ENCODE data around the gene FLNC. TPM values are rescaled to one million over a fixed set of nuclear protein-coding genes. Genes with fewer than 3 reads are reported as not detected.

Gene FLNC
- polyA plus RNA-seq, 1 donor from 2014 or later, result 0.36 TPM

DNA sequence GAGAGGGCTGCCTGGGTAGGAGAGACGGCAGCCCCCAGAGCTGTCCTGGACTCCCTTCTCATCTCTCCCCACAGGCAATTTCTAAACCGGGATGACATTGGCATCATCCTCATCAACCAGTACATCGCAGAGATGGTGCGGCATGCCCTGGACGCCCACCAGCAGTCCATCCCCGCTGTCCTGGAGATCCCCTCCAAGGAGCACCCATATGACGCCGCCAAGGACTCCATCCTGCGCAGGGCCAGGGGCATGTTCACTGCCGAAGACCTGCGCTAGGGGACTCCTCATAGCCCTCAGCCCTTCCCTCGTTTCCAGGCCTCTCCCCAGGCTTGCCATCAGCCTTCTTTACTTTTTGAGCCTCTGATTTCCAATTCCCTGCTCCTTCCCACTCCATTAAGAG, 35.1 kb downstream of the FLNC start:
- H3K27me3 ChIP-seq (ENCODE audit: insufficient read depth, low read depth, low read length), result peaks cover 23% of the 10 kb centered on the region
- H3K9ac ChIP-seq (ENCODE audit: low read length), result no peak overlapping the region
- H2AFZ ChIP-seq (ENCODE audit: low read depth, low read length), result no peak overlapping the region
- no peak overlapping the region for H3K27ac ChIP-seq (ENCODE audit: low read length)
- no peaks in the 10 kb centered on the region for H3K36me3 ChIP-seq (ENCODE audit: insufficient read depth, low read length)
- no peaks in the 10 kb centered on the region for H4K20me1 ChIP-seq (ENCODE audit: insufficient read depth)
- no peaks in the 10 kb centered on the region for H3F3A ChIP-seq (ENCODE audit: insufficient read depth, low read length, poor library complexity, severe bottlenecking)
- no peak overlapping the region for H3K4me2 ChIP-seq (ENCODE audit: low read length)
- TF ChIP-seq MXI1 (conservative IDR thresholded peaks at IDR 0.05; ENCODE audit: poor library complexity, severe bottlenecking) (no peak), RAD21 (conservative IDR thresholded peaks at IDR 0.05) (no peak), POLR2AphosphoS5 (IDR thresholded peaks at IDR 0.05) (no peak), EP300 (conservative IDR thresholded peaks at IDR 0.05; ENCODE audit: poor library complexity, severe bottlenecking) (no peak), TAF1 (IDR thresholded peaks at IDR 0.05; ENCODE audit: low read depth) (no peak), EZH2 (IDR thresholded peaks at IDR 0.05; ENCODE audit: borderline replicate concordance, insufficient read depth, low read length, poor library complexity, severe bottlenecking) (no peak), SMC3 (conservative IDR thresholded peaks at IDR 0.05; ENCODE audit: poor library complexity) (no peak)
- TF ChIP-seq, protein P1, sequence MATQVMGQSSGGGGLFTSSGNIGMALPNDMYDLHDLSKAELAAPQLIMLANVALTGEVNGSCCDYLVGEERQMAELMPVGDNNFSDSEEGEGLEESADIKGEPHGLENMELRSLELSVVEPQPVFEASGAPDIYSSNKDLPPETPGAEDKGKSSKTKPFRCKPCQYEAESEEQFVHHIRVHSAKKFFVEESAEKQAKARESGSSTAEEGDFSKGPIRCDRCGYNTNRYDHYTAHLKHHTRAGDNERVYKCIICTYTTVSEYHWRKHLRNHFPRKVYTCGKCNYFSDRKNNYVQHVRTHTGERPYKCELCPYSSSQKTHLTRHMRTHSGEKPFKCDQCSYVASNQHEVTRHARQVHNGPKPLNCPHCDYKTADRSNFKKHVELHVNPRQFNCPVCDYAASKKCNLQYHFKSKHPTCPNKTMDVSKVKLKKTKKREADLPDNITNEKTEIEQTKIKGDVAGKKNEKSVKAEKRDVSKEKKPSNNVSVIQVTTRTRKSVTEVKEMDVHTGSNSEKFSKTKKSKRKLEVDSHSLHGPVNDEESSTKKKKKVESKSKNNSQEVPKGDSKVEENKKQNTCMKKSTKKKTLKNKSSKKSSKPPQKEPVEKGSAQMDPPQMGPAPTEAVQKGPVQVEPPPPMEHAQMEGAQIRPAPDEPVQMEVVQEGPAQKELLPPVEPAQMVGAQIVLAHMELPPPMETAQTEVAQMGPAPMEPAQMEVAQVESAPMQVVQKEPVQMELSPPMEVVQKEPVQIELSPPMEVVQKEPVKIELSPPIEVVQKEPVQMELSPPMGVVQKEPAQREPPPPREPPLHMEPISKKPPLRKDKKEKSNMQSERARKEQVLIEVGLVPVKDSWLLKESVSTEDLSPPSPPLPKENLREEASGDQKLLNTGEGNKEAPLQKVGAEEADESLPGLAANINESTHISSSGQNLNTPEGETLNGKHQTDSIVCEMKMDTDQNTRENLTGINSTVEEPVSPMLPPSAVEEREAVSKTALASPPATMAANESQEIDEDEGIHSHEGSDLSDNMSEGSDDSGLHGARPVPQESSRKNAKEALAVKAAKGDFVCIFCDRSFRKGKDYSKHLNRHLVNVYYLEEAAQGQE (IDR thresholded peaks at IDR 0.05; ENCODE audit: borderline replicate concordance), result no peak
- TF ChIP-seq, protein P2, sequence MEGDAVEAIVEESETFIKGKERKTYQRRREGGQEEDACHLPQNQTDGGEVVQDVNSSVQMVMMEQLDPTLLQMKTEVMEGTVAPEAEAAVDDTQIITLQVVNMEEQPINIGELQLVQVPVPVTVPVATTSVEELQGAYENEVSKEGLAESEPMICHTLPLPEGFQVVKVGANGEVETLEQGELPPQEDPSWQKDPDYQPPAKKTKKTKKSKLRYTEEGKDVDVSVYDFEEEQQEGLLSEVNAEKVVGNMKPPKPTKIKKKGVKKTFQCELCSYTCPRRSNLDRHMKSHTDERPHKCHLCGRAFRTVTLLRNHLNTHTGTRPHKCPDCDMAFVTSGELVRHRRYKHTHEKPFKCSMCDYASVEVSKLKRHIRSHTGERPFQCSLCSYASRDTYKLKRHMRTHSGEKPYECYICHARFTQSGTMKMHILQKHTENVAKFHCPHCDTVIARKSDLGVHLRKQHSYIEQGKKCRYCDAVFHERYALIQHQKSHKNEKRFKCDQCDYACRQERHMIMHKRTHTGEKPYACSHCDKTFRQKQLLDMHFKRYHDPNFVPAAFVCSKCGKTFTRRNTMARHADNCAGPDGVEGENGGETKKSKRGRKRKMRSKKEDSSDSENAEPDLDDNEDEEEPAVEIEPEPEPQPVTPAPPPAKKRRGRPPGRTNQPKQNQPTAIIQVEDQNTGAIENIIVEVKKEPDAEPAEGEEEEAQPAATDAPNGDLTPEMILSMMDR (IDR thresholded peaks at IDR 0.05; ENCODE audit: poor library complexity, severe bottlenecking), result no peak
- H3K9me2 ChIP-seq (ENCODE audit: insufficient read depth, low read length), result no peaks in the 10 kb centered on the region
- H3K79me2 ChIP-seq (replicated peaks; ENCODE audit: insufficient read depth, low read length), result peaks cover 11% of the 10 kb centered on the region
- H3K9me3 ChIP-seq (ENCODE audit: low read length), result no peaks in the 10 kb centered on the region
- no peak overlapping the region for H3K4me3 ChIP-seq (ENCODE audit: low read length)

DNA sequence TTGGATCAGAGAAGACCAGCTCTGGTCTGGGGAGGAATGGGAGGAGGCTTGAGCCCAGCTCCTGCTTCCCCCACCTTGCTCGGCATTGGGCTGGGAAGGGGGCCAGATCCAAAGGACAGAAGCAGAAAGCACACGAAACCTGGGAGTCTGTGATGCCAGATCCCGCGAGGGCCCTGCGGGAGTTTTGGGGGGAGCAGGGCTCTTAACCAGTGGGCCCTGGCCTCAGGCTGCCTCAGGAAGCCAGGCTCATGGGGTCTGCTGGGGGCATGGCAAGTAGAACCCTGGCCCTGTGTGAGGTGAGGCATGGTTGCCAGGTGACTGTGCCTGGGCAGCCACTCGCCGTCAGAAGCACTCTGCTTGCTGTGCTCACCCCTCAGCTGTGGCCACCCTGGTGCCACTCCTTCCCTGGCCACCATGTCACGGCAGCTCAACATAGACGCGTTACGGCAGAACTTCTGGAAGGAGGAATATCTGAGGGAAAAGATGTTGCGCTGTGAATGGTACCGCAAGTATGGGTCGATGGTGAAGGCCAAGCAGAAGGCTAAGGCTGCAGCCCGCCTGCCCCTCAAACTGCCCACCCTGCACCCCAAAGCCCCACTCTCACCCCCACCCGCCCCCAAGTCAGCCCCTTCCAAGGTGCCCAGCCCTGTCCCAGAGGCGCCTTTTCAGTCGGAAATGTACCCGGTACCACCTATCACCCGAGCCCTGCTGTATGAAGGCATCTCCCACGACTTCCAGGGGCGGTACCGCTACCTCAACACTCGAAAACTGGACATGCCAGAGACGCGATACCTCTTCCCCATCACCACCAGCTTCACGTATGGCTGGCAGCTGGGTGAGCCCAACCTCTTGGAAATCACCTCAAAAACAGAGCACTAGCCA, 36.0 kb downstream of the FLNC start:
- Histone ChIP-seq H3K9ac (ENCODE audit: low read length) (no peak overlapping the region), H3K9me2 (ENCODE audit: insufficient read depth, low read length) (no peaks in the 10 kb centered on the region), H3K79me2 (replicated peaks; ENCODE audit: insufficient read depth, low read length) (peaks cover 11% of the 10 kb centered on the region), H3K4me3 (ENCODE audit: low read length) (no peak overlapping the region), H3K27me3 (ENCODE audit: insufficient read depth, low read depth, low read length) (peaks cover 27% of the 10 kb centered on the region), H4K20me1 (ENCODE audit: insufficient read depth) (no peaks in the 10 kb centered on the region), H2AFZ (ENCODE audit: low read depth, low read length) (no peak overlapping the region), H3K9me3 (ENCODE audit: low read length) (no peaks in the 10 kb centered on the region), H3K27ac (ENCODE audit: low read length) (no peak overlapping the region), H3K36me3 (ENCODE audit: insufficient read depth, low read length) (no peaks in the 10 kb centered on the region), H3K4me2 (ENCODE audit: low read length) (no peak overlapping the region), H3F3A (ENCODE audit: insufficient read depth, low read length, poor library complexity, severe bottlenecking) (no peaks in the 10 kb centered on the region)
- TF ChIP-seq TAF1 (IDR thresholded peaks at IDR 0.05; ENCODE audit: low read depth) (no peak), EZH2 (IDR thresholded peaks at IDR 0.05; ENCODE audit: borderline replicate concordance, insufficient read depth, low read length, poor library complexity, severe bottlenecking) (no peak), RAD21 (conservative IDR thresholded peaks at IDR 0.05) (no peak), POLR2AphosphoS5 (IDR thresholded peaks at IDR 0.05) (no peak), SMC3 (conservative IDR thresholded peaks at IDR 0.05; ENCODE audit: poor library complexity) (no peak), EP300 (conservative IDR thresholded peaks at IDR 0.05; ENCODE audit: poor library complexity, severe bottlenecking) (no peak), MXI1 (conservative IDR thresholded peaks at IDR 0.05; ENCODE audit: poor library complexity, severe bottlenecking) (no peak)
- TF ChIP-seq, protein P1 (IDR thresholded peaks at IDR 0.05; ENCODE audit: borderline replicate concordance), result no peak
- TF ChIP-seq, protein P2 (IDR thresholded peaks at IDR 0.05; ENCODE audit: poor library complexity, severe bottlenecking), result no peak
